GM12874 (cell line): ENCODE results near the gene DST.

ENCODE experiments used
- TF ChIP-seq, protein P1 (sequence below): IDR thresholded peaks from 2 replicates; pipeline ENCODE4 v1.5.1; 2011; ENCODE audit warnings: low read depth, mild to moderate bottlenecking, control low read depth, low read length, moderate library complexity; ENCODE audit not compliant: insufficient read depth

Gene DST

DNA sequence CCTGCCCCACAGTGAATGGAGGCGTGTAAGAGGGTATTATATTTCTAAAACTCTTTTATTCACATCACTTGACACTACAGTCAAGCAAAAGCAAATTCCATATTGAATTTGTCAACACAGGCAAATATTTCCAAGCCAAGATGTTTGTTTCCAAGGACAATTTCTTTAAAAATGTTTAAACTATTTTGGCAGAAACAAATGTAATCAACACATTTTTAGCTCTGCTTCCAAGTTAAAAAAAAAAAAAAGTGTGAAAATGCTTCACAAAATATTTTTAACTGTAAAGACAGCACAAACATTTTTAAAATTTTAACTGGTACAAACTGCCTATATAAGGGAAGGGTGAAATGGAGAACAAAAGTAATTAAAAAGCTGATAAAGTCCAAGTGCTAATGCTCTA lies 44.9 kb upstream of the DST start:
- TF ChIP-seq, protein P1, sequence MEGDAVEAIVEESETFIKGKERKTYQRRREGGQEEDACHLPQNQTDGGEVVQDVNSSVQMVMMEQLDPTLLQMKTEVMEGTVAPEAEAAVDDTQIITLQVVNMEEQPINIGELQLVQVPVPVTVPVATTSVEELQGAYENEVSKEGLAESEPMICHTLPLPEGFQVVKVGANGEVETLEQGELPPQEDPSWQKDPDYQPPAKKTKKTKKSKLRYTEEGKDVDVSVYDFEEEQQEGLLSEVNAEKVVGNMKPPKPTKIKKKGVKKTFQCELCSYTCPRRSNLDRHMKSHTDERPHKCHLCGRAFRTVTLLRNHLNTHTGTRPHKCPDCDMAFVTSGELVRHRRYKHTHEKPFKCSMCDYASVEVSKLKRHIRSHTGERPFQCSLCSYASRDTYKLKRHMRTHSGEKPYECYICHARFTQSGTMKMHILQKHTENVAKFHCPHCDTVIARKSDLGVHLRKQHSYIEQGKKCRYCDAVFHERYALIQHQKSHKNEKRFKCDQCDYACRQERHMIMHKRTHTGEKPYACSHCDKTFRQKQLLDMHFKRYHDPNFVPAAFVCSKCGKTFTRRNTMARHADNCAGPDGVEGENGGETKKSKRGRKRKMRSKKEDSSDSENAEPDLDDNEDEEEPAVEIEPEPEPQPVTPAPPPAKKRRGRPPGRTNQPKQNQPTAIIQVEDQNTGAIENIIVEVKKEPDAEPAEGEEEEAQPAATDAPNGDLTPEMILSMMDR: no peak

DNA sequence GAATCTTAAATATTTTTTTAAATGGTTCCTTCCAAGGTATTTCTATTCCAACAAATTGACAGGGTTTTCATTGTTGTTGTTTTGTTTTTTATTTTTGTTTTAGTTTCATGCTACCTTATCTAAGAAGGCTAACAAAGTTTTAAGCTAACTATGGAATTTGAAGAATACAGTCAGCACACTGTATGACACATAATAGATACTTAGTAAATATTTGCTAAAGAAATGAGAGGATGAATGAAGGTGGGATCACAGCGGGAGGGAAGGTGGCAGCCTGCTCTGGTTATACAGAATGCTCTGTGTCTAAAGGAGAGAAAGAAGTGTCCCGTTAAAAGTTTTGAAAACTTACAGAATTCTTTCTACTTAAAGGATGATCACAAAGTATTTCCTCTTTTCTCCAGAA lies 43.7 kb upstream of the DST start:
- TF ChIP-seq, protein P1: no peak

DNA sequence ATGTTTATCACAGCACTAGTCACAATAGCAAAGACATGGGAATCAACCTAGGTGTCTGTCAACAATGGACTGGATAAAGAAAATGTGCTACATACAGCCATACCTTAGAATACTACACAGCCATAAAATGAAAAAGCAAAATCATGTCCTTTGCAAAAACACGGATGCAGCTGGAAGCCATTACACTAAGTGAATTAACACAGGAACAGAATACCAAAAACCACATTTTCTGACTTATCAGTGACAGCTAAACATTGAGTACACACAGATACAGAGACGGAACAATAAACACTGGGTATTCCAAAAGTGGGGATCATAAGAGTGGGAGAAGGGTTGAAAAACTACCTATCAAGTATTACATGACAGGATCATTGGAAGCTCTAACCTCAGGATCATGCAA lies 43.3 kb upstream of the DST start:
- TF ChIP-seq, protein P1: no peak

DNA sequence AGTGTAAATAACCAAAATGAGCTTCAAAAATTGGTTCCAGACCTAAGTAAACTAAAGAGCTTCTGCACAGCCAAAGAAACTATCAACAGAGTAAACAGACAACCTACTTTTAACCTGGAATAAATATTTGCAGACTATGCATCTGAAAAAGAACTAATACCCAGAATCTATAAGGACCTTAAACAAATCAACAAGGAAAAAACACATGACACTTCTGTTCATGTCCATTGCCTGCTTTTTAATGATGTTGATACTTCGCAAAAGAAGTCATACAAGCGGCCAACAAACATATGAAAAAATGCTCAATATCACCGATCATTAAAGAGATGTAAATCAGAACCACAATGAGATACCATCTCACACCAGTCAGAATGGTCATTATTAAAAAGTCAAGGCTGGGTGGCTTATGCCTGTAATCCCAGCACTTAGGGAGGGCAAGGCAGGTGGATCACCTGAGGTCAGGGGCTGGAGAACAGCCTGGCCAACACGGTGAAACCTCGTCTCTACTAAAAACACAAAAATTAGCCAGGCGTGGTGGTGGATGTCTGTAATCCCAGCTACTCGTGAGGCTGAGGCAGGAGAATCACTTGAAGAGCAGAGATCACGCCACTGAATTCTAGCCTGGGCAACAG lies 42.5 kb upstream of the DST start:
- TF ChIP-seq, protein P1: no peak

DNA sequence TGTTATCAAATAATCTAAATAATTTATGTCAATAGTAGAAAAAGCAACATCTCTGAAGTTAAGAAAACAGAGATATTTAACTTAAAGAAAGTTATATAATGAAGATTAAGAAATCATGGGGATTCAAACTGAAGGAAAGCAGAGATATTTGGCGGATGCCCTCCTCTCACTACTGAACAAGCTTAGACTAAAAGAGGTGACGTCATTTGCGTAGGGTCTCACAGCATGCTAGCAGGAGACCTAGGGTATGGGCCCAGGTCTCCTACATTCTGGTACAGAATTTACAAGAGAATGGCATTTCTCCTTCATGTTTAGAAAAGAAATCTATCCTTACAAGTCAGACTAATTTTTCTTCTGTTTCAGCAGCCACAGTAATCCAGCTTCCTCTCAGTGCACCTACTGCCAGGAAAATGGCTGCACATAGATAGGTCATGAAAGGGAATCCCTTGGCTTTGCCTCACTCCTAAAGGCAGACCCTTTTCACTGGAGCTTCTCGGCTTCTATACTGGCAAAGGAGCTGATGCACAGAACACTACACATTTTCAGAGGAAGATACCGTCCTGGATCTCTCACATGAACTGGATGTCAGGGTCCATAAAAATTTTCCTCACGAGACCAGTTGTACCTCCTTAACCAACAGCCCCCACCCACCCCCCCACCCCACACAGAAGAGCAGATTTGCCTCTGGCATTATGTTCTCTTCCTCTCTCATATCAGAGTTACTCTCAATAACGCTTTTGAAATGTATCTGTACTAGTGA lies 41.8 kb upstream of the DST start:
- TF ChIP-seq, protein P1: no peak

DNA sequence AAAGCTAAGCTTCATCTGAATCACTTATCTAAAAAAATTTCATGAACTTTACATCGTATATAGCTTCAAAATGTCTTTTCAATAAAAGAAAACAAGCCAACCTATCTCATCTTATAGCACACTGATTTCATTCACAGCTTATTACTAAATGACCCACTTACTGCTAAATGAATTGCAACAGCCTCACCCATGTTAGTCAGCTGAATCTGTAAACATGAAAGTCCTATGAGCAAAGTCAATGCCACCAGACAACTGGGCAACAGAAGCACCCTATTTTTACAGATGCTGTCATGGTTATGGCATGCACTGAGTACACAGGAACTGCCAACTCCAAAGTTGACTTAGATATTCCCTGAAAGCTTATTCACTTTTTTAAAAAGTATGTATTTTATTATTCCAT lies 41.2 kb upstream of the DST start:
- TF ChIP-seq, protein P1: no peak

DNA sequence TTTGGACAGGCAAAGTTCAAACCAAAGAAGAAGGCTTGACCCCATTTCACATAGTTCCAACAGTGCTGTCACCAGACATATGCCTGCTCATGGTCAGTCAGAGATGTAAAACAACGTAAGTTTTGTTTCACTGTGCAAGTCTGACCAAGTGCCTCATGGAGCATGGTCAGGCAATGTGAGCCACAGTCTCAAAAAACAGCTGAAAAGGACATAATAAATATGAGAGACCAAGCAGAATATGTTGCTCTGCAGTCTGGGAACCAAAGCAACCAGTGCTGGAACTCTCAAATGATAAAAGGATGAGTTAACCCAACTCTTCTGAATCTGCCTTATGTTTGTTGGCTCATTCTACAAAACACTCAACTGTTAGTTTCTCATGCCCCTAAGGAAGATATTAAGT lies 39.9 kb upstream of the DST start:
- TF ChIP-seq, protein P1: no peak
